Stomach (tissue), 4 donors: ENCODE data around the gene RGS13.

Experiments used
- CTCF ChIP-seq, 7 experiments: fragments of 450-650 bp in 4 of 7; fragments of 200-600 bp in 3 of 7; sonication (generic) in 3 of 7; IDR thresholded peaks; one replicate each; pipeline ENCODE4 v1.5.1; 2016 to 2019; ENCODE audit warnings: antibody characterized with exemption in 7 of 7, control low read depth in 2 of 7, mild to moderate bottlenecking in 1 of 7
- EP300 ChIP-seq: sonication (generic); formaldehyde crosslinking; IDR thresholded peaks from one replicate; pipeline ENCODE4 v1.6.1; 2017; ENCODE audit warnings: antibody characterized with exemption
- POLR2A ChIP-seq, 4 donors: fragments of 450-650 bp; IDR thresholded peaks; one replicate each; pipeline ENCODE4 v1.6.1; 2016; ENCODE audit warnings: antibody characterized with exemption in 4 of 4, control low read depth in 2 of 4, mild to moderate bottlenecking in 1 of 4, moderate library complexity in 1 of 4

GRCh38 chr1:192588546-192588945 is 47.4 kb upstream of the RGS13 start:
- TF ChIP-seq CTCF (IDR thresholded peaks at IDR 0.05) (no peak), EP300 (no peak), POLR2A (IDR thresholded peaks at IDR 0.05) (no peak)
